NCI-H345 (cell line): ENCODE data around the gene DIAPH1.

ENCODE experiments used
- DNase-seq: peaks from one replicate; lab custom pipeline; 2025; lab: John Stamatoyannopoulos, UW

DIAPH1 gene

GRCh38 chr5:141618804-141619554, at the start of gene DIAPH1:
Gene DIAPH1, minus strand, starts transcription at chr5:141619000. Its CDS starts 86 bp downstream, at chr5:141618914.
- DNase-seq = peak; percentile 99

- no peak for DNase-seq
These were observed 47.5 kb upstream of the DIAPH1 start for GRCh38 chr5:141665995-141666940.

GRCh38 chr5:141664733-141665461, 46.1 kb upstream of the DIAPH1 start:
- peak; percentile 67 for DNase-seq

GRCh38 chr5:141663506-141663905, 44.7 kb upstream of the DIAPH1 start:
- DNase-seq = no peak

GRCh38 chr5:141662028-141662427, 43.2 kb upstream of the DIAPH1 start:
- no peak for DNase-seq

GRCh38 chr5:141657937-141658545, 39.2 kb upstream of the DIAPH1 start:
- DNase-seq = no peak

GRCh38 chr5:141657404-141657803, 38.6 kb upstream of the DIAPH1 start:
- DNase-seq = no peak

GRCh38 chr5:141656396-141656795, 37.6 kb upstream of the DIAPH1 start:
- no peak for DNase-seq

- no peak for DNase-seq
These were observed 36.2 kb upstream of the DIAPH1 start for GRCh38 chr5:141655020-141655419.

GRCh38 chr5:141654298-141654697, 35.5 kb upstream of the DIAPH1 start:
- DNase-seq = no peak

- DNase-seq = no peak
These were observed 32.9 kb upstream of the DIAPH1 start for GRCh38 chr5:141651728-141652105.

GRCh38 chr5:141650851-141651727, 32.3 kb upstream of the DIAPH1 start, which contains the start of gene FCHSD1:
Gene FCHSD1, minus strand, starts transcription at chr5:141651418. Its CDS starts 50 bp downstream, at chr5:141651368.
- peak; percentile 68 for DNase-seq

GRCh38 chr5:141649972-141650371, 31.2 kb upstream of the DIAPH1 start:
- DNase-seq = no peak

GRCh38 chr5:141649056-141649688, 30.4 kb upstream of the DIAPH1 start:
- no peak for DNase-seq

- no peak for DNase-seq
These were observed 29.1 kb upstream of the DIAPH1 start for GRCh38 chr5:141647851-141648250.

- no peak for DNase-seq
These were observed 28.4 kb upstream of the DIAPH1 start for GRCh38 chr5:141647242-141647641.

- no peak for DNase-seq
These were observed 27.2 kb upstream of the DIAPH1 start for GRCh38 chr5:141646026-141646425.

GRCh38 chr5:141641634-141642267, 23.0 kb upstream of the DIAPH1 start:
- no peak for DNase-seq

GRCh38 chr5:141640698-141641097, 21.9 kb upstream of the DIAPH1 start:
- DNase-seq = no peak

GRCh38 chr5:141640051-141640415, 21.2 kb upstream of the DIAPH1 start:
- DNase-seq = no peak
